GM20000 (cell line): Measurements from ENCODE around the gene IGFBP1.
"Not testable (repeated sequence)": the region's sequence is repeated elsewhere in the genome, so short reads cannot be mapped to it uniquely, and the experiment has no call there.

Experiments
- DNase-seq: peaks from one replicate; pipeline ENCODE4 v3.0.0; 2012; ENCODE audit warnings: low spot score
- TF ChIP-seq, protein P1 (sequence below): IDR thresholded peaks from 2 replicates; pipeline ENCODE4 v1.5.1; 2012; ENCODE audit warnings: mild to moderate bottlenecking, control low read depth; ENCODE audit errors: extremely low read depth, missing control alignments

Gene IGFBP1

DNA sequence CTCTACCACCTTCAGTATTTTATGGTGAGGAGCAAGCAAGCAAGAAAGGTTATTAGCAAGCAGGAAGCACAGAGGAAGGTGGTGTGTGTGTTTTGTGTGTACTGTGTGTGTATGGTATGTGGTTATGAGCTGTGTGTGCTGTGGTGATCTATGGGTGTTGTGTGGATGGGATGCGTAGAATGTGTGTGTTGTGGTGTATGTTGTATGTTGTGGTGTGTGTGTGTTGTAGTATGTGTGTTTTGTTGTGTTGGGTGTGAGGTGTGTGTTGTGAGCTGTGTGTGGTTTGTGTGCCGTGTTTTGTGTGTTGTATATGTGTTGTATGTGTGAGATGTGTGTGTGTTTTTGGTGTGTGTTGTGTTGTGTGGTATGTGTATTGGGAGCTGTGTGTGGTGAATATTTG is 49.6 kb downstream of the IGFBP1 start:
- DNase-seq, result no peak
- TF ChIP-seq, protein P1, sequence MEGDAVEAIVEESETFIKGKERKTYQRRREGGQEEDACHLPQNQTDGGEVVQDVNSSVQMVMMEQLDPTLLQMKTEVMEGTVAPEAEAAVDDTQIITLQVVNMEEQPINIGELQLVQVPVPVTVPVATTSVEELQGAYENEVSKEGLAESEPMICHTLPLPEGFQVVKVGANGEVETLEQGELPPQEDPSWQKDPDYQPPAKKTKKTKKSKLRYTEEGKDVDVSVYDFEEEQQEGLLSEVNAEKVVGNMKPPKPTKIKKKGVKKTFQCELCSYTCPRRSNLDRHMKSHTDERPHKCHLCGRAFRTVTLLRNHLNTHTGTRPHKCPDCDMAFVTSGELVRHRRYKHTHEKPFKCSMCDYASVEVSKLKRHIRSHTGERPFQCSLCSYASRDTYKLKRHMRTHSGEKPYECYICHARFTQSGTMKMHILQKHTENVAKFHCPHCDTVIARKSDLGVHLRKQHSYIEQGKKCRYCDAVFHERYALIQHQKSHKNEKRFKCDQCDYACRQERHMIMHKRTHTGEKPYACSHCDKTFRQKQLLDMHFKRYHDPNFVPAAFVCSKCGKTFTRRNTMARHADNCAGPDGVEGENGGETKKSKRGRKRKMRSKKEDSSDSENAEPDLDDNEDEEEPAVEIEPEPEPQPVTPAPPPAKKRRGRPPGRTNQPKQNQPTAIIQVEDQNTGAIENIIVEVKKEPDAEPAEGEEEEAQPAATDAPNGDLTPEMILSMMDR, result no peak

DNA sequence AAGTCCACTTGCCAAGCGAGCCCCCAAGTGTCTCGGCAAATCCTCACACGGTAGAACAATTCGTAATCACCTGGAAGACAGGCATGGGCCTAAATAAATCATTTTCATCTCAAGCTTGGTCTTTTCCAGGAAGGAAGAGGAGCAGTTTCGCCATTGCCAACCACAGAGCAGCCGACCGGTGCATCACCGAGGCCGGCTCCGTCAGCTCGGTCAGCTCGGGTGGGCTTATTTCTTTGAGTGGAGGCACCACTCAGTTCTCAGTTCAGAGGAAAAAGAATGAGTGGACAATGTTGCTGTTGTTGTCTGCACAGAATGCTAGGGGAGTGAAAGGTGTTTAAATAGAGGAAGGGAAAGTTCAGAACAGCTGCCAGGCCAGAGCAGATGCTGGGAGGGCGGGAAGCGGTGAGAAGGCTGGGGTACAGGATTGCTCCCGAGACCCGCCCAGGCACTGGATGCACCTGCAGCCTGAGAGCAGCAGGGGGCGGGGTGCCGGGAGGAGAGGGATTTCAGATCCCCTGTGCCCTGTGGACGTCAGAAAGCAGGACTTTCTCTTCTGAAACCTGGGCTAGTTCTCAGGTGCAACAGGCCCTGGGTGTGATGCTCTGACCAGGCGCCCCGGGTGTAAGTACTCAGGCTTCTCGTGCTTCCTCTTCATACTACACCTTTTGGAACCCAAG is 50.5 kb downstream of the IGFBP1 start:
- TF ChIP-seq, protein P1, result no peak
- DNase-seq, result no peak

DNA sequence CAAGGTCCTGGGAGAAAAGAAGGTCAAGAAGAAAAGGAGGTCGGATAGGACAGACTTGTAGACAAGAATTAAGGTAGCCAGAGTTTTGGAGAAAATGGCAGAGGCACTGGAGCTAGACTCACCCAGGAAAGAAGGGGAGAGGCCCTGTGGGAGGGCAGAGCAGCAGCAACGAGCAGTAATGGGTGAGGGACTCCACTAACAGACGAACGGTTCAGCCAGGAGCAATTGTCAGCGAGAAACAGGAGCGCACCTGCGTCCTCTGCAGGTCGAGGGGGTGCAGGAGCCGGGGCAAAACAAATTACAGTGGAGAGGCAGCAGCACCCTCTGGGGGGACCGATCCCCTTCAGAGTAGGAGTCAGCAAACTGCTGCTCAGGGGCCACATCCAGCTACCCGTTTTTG is 51.3 kb downstream of the IGFBP1 start:
- DNase-seq, result no peak
- TF ChIP-seq, protein P1, result no peak

DNA sequence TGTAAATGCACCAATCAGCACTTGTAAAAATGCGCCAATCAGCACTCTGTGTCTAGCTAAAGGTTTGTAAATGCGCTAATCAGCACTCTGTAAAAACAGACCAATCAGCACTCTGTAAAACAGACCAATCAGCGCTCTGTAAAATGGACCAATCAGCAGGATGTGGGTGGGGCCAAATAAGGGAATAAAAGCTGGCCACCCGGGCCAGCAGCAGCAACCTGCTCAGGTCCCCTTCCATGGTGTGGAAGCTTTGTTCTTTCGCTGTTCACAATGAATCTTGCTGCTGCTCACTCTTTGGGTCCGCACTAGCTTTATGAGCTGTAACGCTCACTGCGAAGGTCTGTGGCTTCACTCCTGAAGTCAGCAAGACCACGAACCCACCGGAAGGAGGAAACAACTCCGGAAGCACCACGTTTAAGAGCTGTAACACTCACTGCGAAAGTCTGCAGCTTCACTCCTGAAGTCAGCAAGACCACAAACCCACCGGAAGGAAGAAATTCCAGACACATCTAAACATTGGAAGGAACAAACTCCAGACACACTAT is 52.0 kb downstream of the IGFBP1 start:
- DNase-seq, result not testable (repeated sequence)

DNA sequence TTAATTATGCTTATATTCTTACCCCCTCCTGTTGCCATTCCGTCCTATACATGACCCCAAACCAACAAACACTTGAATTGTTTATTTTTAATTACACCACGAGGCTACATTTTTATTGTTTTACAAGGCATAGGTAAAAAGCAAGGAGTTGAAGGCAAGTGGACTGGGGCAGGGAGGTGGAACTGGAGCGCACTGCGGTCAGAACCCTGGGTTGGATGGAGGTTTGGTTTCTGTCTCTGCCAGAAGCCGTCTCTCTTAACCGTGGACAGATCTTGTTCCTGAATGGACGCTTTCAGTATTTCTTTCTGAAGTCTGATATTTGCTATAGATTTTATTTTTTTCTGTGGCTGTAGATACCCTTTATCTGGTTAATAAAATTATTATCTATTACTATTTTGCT is 52.7 kb downstream of the IGFBP1 start:
- TF ChIP-seq, protein P1, result no peak

More for the DNA sequence above, 52.7 kb downstream of the IGFBP1 start:
- no peak for DNase-seq
